ENCODE data around the gene GHITM.
"Not testable (repeated sequence)": the region's sequence is repeated elsewhere in the genome, so short reads cannot be mapped to it uniquely, and the experiment has no call there.

The GHITM gene

GRCh38 chr10:84177541-84178141 is 38.3 kb downstream of the GHITM start:
- DNase-seq, result no peak

DNA sequence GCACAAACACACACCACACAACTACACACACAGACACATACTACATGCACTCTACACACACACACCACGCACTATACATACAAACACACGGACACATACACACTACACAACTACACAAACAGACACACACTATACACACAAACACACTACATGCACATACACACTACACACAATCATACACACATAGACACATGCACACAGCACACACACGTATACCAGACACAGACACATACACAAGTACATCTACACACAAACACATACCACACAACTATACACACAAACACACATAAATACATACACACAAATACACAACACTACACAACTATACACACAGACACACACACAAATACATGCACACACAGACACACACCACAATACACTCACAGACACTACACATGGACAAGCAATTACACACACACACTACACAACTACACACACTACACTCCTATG is 38.9 kb downstream of the GHITM start:
- no peak for DNase-seq

- no peak for DNase-seq
These were observed 39.9 kb downstream of the GHITM start for GRCh38 chr10:84179059-84179710.

- DNase-seq, result not testable (repeated sequence)
These were observed 41.1 kb downstream of the GHITM start for GRCh38 chr10:84180386-84180785.

DNA sequence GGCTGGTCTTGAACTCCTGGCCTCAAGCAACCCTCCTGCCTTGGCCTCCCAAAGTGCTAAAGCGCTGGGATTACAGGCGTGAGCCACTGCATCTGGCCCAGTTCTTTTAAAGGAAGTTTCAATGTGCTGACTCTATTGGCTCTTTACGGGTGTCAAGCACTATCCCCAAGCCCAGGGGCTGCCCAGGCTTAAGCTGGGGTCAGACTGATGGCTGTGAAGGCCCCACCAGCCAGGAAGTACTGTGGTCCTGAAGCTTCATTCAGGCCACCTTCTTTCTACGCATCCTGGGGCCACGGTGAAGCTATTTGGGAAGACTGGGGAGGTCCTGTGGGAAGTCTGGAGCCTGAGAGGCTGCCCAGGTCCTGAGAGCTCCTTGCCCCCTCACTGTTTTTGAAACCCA is 42.3 kb downstream of the GHITM start:
- no peak for DNase-seq

DNA sequence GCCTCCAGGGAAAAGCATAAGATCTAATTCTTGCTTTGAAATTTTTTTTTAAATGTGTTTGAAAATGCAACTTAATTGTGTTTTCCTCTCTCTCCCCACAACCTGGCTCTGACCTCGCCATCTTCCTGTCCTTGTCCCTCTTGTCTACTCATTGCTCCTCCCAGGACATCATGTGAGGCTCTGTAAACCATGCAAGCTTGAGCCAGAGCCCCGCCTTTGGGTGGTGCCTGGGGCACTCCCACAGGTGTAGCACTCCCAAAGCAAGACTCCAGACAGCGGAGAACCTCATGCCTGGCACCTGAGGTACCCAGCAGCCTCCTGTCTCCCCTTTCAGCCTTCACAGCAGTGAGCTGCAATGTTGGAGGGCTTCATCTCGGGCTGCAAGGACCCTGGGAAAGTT is 45.2 kb downstream of the GHITM start:
- no peak for DNase-seq

GRCh38 chr10:84185526-84186175 is 46.3 kb downstream of the GHITM start:
- no peak for DNase-seq

GRCh38 chr10:84188815-84189214 is 49.5 kb downstream of the GHITM start:
- DNase-seq, result no peak

GRCh38 chr10:84190621-84191020 is 51.3 kb downstream of the GHITM start:
- no peak for DNase-seq

GRCh38 chr10:84191106-84191505 is 51.8 kb downstream of the GHITM start:
- DNase-seq, result no peak

- DNase-seq, result no peak
These were observed 54.0 kb downstream of the GHITM start for GRCh38 chr10:84193327-84193726.

GRCh38 chr10:84193846-84194423 is 54.6 kb downstream of the GHITM start:
- no peak for DNase-seq

- DNase-seq, result no peak
These were observed 55.2 kb downstream of the GHITM start, which contains the start of gene CDHR1 for GRCh38 chr10:84194424-84195043. Gene CDHR1, plus strand, starts transcription at chr10:84194537. Its CDS starts 224 bp downstream, at chr10:84194761.

DNA sequence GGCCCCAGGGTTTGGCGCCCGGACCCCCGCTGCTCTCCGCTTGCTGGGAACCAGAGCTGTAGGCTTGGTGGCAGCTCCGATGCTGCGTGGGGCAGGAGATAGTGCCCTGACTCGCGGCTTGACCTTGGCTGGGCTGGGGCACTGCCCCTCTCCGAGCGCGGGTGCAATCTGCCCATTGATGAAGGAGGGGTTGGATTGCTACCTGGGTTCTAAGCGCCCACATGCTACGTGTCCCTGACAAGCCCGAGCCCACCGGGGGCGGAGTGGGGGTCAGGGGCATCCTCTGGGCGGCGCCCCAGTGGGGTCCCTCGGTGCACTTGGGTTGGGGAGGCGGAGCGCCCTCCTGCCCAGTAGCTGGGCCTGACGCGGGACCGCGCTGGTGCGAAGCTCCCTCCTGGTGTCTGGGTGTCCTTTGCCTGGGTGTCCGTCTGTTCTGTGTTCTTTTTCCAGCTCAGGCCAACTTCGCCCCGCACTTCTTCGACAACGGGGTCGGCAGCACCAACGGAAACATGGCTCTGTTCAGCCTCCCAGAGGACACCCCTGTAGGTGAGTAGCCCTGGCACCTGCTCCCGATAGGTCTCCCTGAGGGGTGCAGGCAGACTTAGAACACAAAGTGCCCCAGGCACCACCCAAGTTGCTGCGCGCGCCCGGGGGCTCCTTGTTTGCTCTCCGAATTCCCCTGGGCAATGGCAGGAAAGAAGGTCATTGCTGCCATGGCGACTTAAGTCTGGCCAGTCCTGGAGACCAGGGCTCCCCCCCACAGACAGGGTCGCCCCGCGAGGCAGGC is 55.9 kb downstream of the GHITM start:
- DNase-seq, result no peak

DNA sequence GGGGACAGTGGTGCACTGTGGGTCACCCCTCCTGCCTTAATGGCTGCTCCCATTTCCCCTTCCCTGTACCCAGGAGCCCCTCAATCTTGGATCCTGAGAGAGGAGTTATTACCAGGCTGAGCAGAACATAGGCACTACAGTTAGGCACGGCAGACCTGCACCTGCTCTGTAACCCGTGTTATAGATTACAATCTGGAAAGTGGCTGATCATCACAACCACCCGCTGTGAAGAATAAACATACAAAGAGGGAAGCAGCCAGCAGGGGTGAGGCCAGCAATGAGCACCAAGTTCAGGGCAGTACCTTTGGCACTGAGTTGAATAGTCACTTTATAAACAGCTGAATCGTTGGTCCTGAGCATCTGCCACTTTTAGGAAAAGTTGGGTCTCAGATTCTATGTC is 56.8 kb downstream of the GHITM start:
- DNase-seq, result no peak

GRCh38 chr10:84196941-84197340 is 57.6 kb downstream of the GHITM start:
- no peak for DNase-seq

DNA sequence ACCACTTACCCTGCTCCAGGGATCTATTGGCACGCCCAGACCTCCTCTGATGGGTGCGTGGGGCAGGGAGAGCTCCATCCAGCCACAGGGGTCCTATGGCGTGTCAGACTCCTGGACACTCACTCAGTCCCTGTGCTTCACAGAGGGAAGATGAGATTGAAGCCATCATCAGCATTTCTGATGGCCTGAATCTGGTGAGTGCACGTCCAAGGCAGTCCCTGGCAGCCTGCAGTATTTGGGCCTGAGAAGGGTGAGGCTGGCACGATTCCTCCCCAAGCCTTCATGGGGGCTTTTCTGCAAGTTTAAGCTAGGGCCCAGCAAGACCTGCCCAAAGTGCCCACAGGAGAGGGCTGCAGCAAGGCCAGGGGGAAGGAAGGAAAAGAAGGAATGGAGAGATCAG is 58.3 kb downstream of the GHITM start:
- no peak for DNase-seq

- DNase-seq, result no peak
These were observed 59.1 kb downstream of the GHITM start for GRCh38 chr10:84198206-84198915.

GRCh38 chr10:84200537-84201243 is 61.4 kb downstream of the GHITM start:
- DNase-seq, result no peak

GRCh38 chr10:84201244-84201606 is 61.9 kb downstream of the GHITM start:
- DNase-seq, result no peak

DNA sequence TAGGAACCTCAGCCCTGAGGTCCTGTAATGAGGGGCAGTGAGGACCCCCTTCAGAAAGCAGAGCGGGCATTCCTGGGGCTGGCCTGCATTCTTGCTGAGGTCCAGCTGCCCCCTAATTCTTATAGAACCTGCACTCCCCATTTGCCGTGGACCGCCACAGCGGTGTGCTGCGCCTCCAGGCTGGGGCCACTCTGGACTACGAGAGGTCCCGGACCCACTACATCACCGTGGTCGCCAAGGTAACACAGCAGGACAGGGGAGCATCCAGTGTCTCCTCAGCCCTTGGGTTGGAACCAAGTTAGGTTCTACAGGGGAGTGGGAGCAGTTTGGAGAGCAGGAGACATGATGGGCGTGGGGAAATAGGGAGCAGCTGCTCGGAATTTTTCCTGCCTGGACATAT is 62.4 kb downstream of the GHITM start:
- DNase-seq, result no peak
